Measurements from ENCODE around the gene FAM81B.
"Not testable (repeated sequence)": the region's sequence is repeated elsewhere in the genome, so short reads cannot be mapped to it uniquely, and the experiment has no call there.

The FAM81B gene

GRCh38 chr5:95390812-95391492, at the start of gene FAM81B:
FAM81B (plus strand) TSS chr5:95391366; CDS start chr5:95391390, 24 bp downstream.
- no peak for DNase-seq (ENCODE audit: low read depth in 2 of 2)

GRCh38 chr5:95341444-95341843, 49.7 kb upstream of the FAM81B start:
- not testable (repeated sequence) for DNase-seq (ENCODE audit: low read depth in 2 of 2)

- DNase-seq (ENCODE audit: low read depth in 2 of 2) = no peak
Observed at GRCh38 chr5:95347506-95348120, 43.6 kb upstream of the FAM81B start.

- no peak for DNase-seq (ENCODE audit: low read depth in 2 of 2)
Observed at GRCh38 chr5:95350631-95351030, 40.5 kb upstream of the FAM81B start.

GRCh38 chr5:95352691-95353090, 38.5 kb upstream of the FAM81B start:
- no peak for DNase-seq (ENCODE audit: low read depth in 2 of 2)

- DNase-seq (ENCODE audit: low read depth in 2 of 2) = no peak
Observed at GRCh38 chr5:95358320-95358719, 32.8 kb upstream of the FAM81B start.

- DNase-seq (ENCODE audit: low read depth in 2 of 2) = no peak
Observed at GRCh38 chr5:95358848-95359247, 32.3 kb upstream of the FAM81B start.

GRCh38 chr5:95360667-95361066, 30.5 kb upstream of the FAM81B start:
- DNase-seq (ENCODE audit: low read depth in 2 of 2) = not testable (repeated sequence)

GRCh38 chr5:95365302-95366095, 25.7 kb upstream of the FAM81B start:
- DNase-seq (ENCODE audit: low read depth in 2 of 2) = no peak

GRCh38 chr5:95369782-95370181, 21.4 kb upstream of the FAM81B start:
- no peak for DNase-seq (ENCODE audit: low read depth in 2 of 2)

- no peak for DNase-seq (ENCODE audit: low read depth in 2 of 2)
Observed at GRCh38 chr5:95374061-95374460, 17.1 kb upstream of the FAM81B start.

GRCh38 chr5:95375591-95375990, 15.6 kb upstream of the FAM81B start:
- no peak for DNase-seq (ENCODE audit: low read depth in 2 of 2)

- no peak for DNase-seq (ENCODE audit: low read depth in 2 of 2)
Observed at GRCh38 chr5:95379133-95379532, 12.0 kb upstream of the FAM81B start.

- DNase-seq (ENCODE audit: low read depth in 2 of 2) = no peak
Observed at GRCh38 chr5:95380103-95380628, 11.0 kb upstream of the FAM81B start.

- no peak for DNase-seq (ENCODE audit: low read depth in 2 of 2)
Observed at GRCh38 chr5:95382801-95383200, 8.4 kb upstream of the FAM81B start.

GRCh38 chr5:95384485-95385213, 6.5 kb upstream of the FAM81B start:
- no peak for DNase-seq (ENCODE audit: low read depth in 2 of 2)

- DNase-seq (ENCODE audit: low read depth in 2 of 2) = no peak
Observed at GRCh38 chr5:95385334-95385733, 5.8 kb upstream of the FAM81B start.

GRCh38 chr5:95391965-95392364, 799 bp downstream of the FAM81B start:
- not testable (repeated sequence) for DNase-seq (ENCODE audit: low read depth in 2 of 2)

- DNase-seq (ENCODE audit: low read depth in 2 of 2) = no peak
Observed at GRCh38 chr5:95392593-95393182, 1.5 kb downstream of the FAM81B start.

- DNase-seq (ENCODE audit: low read depth in 2 of 2) = no peak
Observed at GRCh38 chr5:95393279-95393678, 2.1 kb downstream of the FAM81B start.

GRCh38 chr5:95398989-95399388, 7.8 kb downstream of the FAM81B start:
- no peak for DNase-seq (ENCODE audit: low read depth in 2 of 2)
